Measurements from ENCODE around the gene EMILIN2. TPM values are rescaled to one million over a fixed set of nuclear protein-coding genes. Genes with fewer than 3 reads are reported as not detected.

The EMILIN2 gene
- total and polyA plus RNA-seq, 2 of the 13 experiments (the other 11 are each of a cell fraction or from before 2014, with no cell fraction given) = 7.6 to 8.2 TPM

- TF ChIP-seq SOX13 (IDR thresholded peaks at IDR 0.05) (no peak), SOX13 (CRISPR knock-in tag; conservative IDR thresholded peaks at IDR 0.05 in 1 of 2, IDR thresholded peaks at IDR 0.05 in 1 of 2) (peak in 1 of 2 experiments; percentile 67; a peak in 1 of 4 replicates), SKI (IDR thresholded peaks at IDR 0.05; ENCODE audit: partially characterized antibody) (peak; percentile 74), CCDC6 (CRISPR knock-in tag; IDR thresholded peaks at IDR 0.05) (peak; percentile 62; the same call in 1 of the 2 replicates), MXI1 (IDR thresholded peaks at IDR 0.05; ENCODE audit: borderline replicate concordance, low read depth, low read length) (peak; percentile 81; the same call in 1 of the 3 replicates), ZFP91 (CRISPR knock-in tag; IDR thresholded peaks at IDR 0.05; ENCODE audit: borderline replicate concordance) (no peak), SKIL (CRISPR knock-in tag; IDR thresholded peaks at IDR 0.05; ENCODE audit: borderline replicate concordance) (peak; percentile 22; the same call in 1 of the 2 replicates), HDAC1 (CRISPR knock-in tag; IDR thresholded peaks at IDR 0.05) (peak; percentile 56; the same call in 1 of the 2 replicates), BORCS8-MEF2B (CRISPR knock-in tag; IDR thresholded peaks at IDR 0.05) (0 out of 2 replicates have a peak, but pooled peaks have one; percentile 30), ZSCAN9 (CRISPR knock-in tag; IDR thresholded peaks at IDR 0.05; ENCODE audit: borderline replicate concordance) (peak; percentile 79; the same call in 1 of the 2 replicates), HOXA3 (CRISPR knock-in tag; IDR thresholded peaks at IDR 0.05) (peak; percentile 37; the same call in 1 of the 2 replicates), RARA (CRISPR knock-in tag; IDR thresholded peaks at IDR 0.05) (peak; percentile 61), HNF4A (CRISPR knock-in tag; IDR thresholded peaks at IDR 0.05) (peak; percentile 59), GATAD2A (CRISPR knock-in tag; IDR thresholded peaks at IDR 0.05) (peak; percentile 94), ZNF441 (CRISPR knock-in tag; IDR thresholded peaks at IDR 0.05; ENCODE audit: borderline replicate concordance) (peak; percentile 99), ZNF318 (CRISPR knock-in tag; IDR thresholded peaks at IDR 0.05) (no peak)
Observed at GRCh38 chr18:2939317-2939716, 92.5 kb downstream of the EMILIN2 start (continued).

All from HepG2 (cell line).